SU-DHL-6 (cell line): ENCODE measurements around the gene KCNN1.

Experiments
- H2AFZ ChIP-seq: fragments of 200-600 bp; sonication (generic); 2 replicates; pipeline ENCODE4 v1.6.1; 2014; ENCODE audit warnings: low read depth, mild to moderate bottlenecking, moderate library complexity, mixed read lengths, antibody characterized with exemption, low read length; ENCODE audit not compliant: severe bottlenecking
- H3F3A ChIP-seq: fragments of 200-600 bp; shearing (Covaris generic); 2 replicates; pipeline ENCODE4 v1.6.0; 2016; ENCODE audit warnings: antibody characterized with exemption, mild to moderate bottlenecking; ENCODE audit not compliant: insufficient read depth
- H3K27ac ChIP-seq: fragments of 200-600 bp; sonication (generic); 2 replicates; pipeline ENCODE4 v1.5.1; 2016; ENCODE audit warnings: low read depth, mild to moderate bottlenecking, low read length, moderate library complexity, mixed read lengths
- H3K27me3 ChIP-seq: fragments of 200-600 bp; sonication (generic), shearing (Covaris generic); 2 replicates; pipeline ENCODE4 v1.6.0; 2014; ENCODE audit warnings: mild to moderate bottlenecking, low read length
- H3K36me3 ChIP-seq: fragments of 200-600 bp; sonication (generic); 2 replicates; pipeline ENCODE4 v1.6.1; 2014; ENCODE audit warnings: mild to moderate bottlenecking, low read length, mixed read lengths
- H3K4me2 ChIP-seq: fragments of 300-600, 200-600 bp; shearing (Covaris generic), sonication (generic); 2 replicates; pipeline ENCODE4 v1.6.0; 2014; ENCODE audit warnings: low read length, low read depth, mild to moderate bottlenecking; ENCODE audit not compliant: poor library complexity, severe bottlenecking
- H3K4me3 ChIP-seq: fragments of 200-600 bp; sonication (generic); 2 replicates; pipeline ENCODE4 v1.5.1; 2014; ENCODE audit warnings: antibody characterized with exemption, low read length, mild to moderate bottlenecking, mixed read lengths; ENCODE audit not compliant: insufficient read depth, poor library complexity, severe bottlenecking
- H3K79me2 ChIP-seq: fragments of 200-600 bp; sonication (generic); 2 replicates; pipeline ENCODE4 v1.6.1; 2014; ENCODE audit warnings: mild to moderate bottlenecking, low read length, moderate library complexity; ENCODE audit not compliant: insufficient read depth
- H3K9ac ChIP-seq: fragments of 200-600 bp; sonication (generic); 2 replicates; pipeline ENCODE4 v1.7.0; 2014; ENCODE audit warnings: mild to moderate bottlenecking, low read length
- H3K9me2 ChIP-seq: fragments of 200-600 bp; sonication (generic); replicated peaks from 2 replicates; pipeline ENCODE4 v1.6.1; 2014; ENCODE audit warnings: low read length; ENCODE audit not compliant: insufficient read depth
- H3K9me3 ChIP-seq: fragments of 200-600 bp; sonication (generic); 2 replicates; pipeline ENCODE4 v1.6.1; 2014; ENCODE audit warnings: low read length, mixed read lengths; ENCODE audit not compliant: insufficient read depth
- H4K20me1 ChIP-seq: fragments of 200-600 bp; sonication (generic); 2 replicates; pipeline ENCODE4 v1.6.1; 2014; ENCODE audit warnings: low read depth, mild to moderate bottlenecking, antibody characterized with exemption, low read length, moderate library complexity, mixed read lengths
- CTCF ChIP-seq: fragments of 200-600 bp; sonication (generic); IDR thresholded peaks from one replicate; pipeline ENCODE4 v1.5.1; 2017; ENCODE audit warnings: antibody characterized with exemption, mild to moderate bottlenecking, low read length, moderate library complexity; ENCODE audit not compliant: insufficient read depth, poor library complexity, severe bottlenecking
- EZH2phosphoT487 ChIP-seq: fragments of 200-600 bp; sonication (generic), shearing (Covaris generic); conservative IDR thresholded peaks from 2 replicates; pipeline ENCODE4 v1.6.1; 2018; ENCODE audit warnings: mild to moderate bottlenecking, antibody characterized with exemption, low read length, moderate library complexity, mixed read lengths

Gene KCNN1

GRCh38 chr19:17998827-17999150, 31.9 kb downstream of the KCNN1 start:
- Histone ChIP-seq H3F3A (peaks cover 7% of the 10 kb centered on the region), H3K9ac (peak overlapping the region; percentile 69), H3K36me3 (no peaks in the 10 kb centered on the region), H4K20me1 (no peaks in the 10 kb centered on the region), H3K79me2 (peaks cover 18% of the 10 kb centered on the region), H3K4me3 (peak overlapping the region; percentile 62), H2AFZ (no peak overlapping the region), H3K9me3 (no peaks in the 10 kb centered on the region), H3K9me2 (no peaks in the 10 kb centered on the region), H3K4me2 (peak overlapping the region; percentile 73), H3K27ac (no peak overlapping the region), H3K27me3 (no peaks in the 10 kb centered on the region)
- no peak for TF ChIP-seq CTCF
- TF ChIP-seq EZH2phosphoT487, result no peak

DNA sequence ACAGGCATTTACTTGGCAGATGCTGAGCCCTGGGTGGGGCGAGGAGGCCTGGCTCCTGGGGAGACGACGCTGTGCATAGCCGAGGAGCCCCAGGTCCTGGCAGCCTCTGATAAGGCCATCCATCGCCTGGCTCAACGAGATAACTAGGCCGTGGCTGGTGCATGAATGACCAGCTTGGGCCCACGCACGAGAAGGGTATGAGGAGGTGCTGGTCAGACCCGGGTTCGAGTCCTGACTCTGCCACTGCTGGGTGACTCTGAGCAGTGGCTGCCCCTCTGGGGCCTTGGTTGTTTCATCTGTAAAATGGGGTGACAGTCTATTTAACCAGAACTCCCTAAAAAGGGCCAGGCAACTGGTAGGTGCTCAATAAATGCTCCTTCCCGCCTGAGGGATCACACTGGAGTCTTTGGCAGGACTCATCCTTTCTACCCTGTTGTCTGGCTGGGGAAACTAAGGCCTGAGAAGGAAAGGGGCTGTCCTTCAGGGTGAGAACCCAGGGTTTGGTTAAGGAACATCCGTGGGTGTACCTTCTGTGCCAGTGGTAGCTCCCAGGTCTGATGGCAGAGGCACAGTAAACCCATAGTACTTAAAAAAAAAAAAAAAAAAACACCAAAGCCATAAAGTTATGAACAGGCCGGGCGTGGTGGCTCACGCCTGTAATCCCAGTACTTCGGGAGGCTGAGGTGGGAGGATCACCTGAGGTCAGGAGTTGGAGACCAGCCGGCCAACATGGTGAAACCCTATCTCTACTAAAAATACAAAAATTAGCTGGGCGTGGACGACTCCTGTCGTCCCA, 33.0 kb downstream of the KCNN1 start:
- Histone ChIP-seq H3K36me3 (no peaks in the 10 kb centered on the region), H4K20me1 (no peaks in the 10 kb centered on the region), H3K9me3 (no peaks in the 10 kb centered on the region), H3K27me3 (no peaks in the 10 kb centered on the region), H3K79me2 (peaks cover 18% of the 10 kb centered on the region), H2AFZ (no peak overlapping the region), H3K9me2 (no peaks in the 10 kb centered on the region), H3K9ac (peak overlapping the region; percentile 75; the same call in 1 of the 2 replicates), H3K27ac (peak overlapping the region; percentile 87), H3K4me2 (peak overlapping the region; percentile 73), H3K4me3 (peak overlapping the region; percentile 63), H3F3A (peaks cover 7% of the 10 kb centered on the region)
- TF ChIP-seq CTCF (no peak), EZH2phosphoT487 (no peak)

GRCh38 chr19:18000480-18000914, 33.6 kb downstream of the KCNN1 start:
- Histone ChIP-seq H3F3A (peaks cover 7% of the 10 kb centered on the region), H3K4me2 (peak overlapping the region; percentile 73), H3K27ac (peak overlapping the region; percentile 87), H3K9ac (peak overlapping the region; percentile 75; the same call in 1 of the 2 replicates), H3K27me3 (no peaks in the 10 kb centered on the region), H4K20me1 (no peaks in the 10 kb centered on the region), H3K4me3 (peak overlapping the region; percentile 63), H3K9me3 (no peaks in the 10 kb centered on the region), H2AFZ (no peak overlapping the region), H3K9me2 (no peaks in the 10 kb centered on the region), H3K79me2 (peaks cover 18% of the 10 kb centered on the region), H3K36me3 (no peaks in the 10 kb centered on the region)
- no peak for TF ChIP-seq EZH2phosphoT487
- TF ChIP-seq CTCF, result no peak
